Neuron (in vitro differentiated cells): Measurements from ENCODE around the gene SFXN2.

Source experiments
- H2AFZ ChIP-seq: one replicate; pipeline ENCODE4 v1.6.1; 2013; ENCODE audit warnings: low read depth, mild to moderate bottlenecking, inconsistent platforms, low read length, moderate library complexity
- H3K27me3 ChIP-seq: one replicate; pipeline ENCODE4 v1.6.1; 2013; ENCODE audit warnings: low read length; ENCODE audit not compliant: insufficient read depth
- H3K36me3 ChIP-seq: one replicate; pipeline ENCODE4 v1.6.1; 2013; ENCODE audit warnings: low read length; ENCODE audit not compliant: insufficient read depth
- H3K4me1 ChIP-seq: one replicate; pipeline ENCODE4 v1.6.1; 2013; ENCODE audit warnings: low read length; ENCODE audit not compliant: insufficient read depth
- H3K4me3 ChIP-seq: 2 replicates; pipeline ENCODE4 v1.5.1; 2013; ENCODE audit warnings: mild to moderate bottlenecking, low read length, moderate library complexity
- H3K9me3 ChIP-seq: one replicate; pipeline ENCODE4 v1.6.1; 2013; ENCODE audit warnings: low read length

Gene SFXN2

GRCh38 chr10:102696736-102697135 lies 17.7 kb upstream of the SFXN2 start:
- Histone ChIP-seq H3K9me3 (peaks cover 2% of the 10 kb centered on the region), H2AFZ (no peak overlapping the region), H3K27me3 (no peaks in the 10 kb centered on the region), H3K36me3 (peaks cover 40% of the 10 kb centered on the region), H3K4me3 (no peak overlapping the region), H3K4me1 (no peaks in the 10 kb centered on the region)

GRCh38 chr10:102698894-102699293 lies 15.5 kb upstream of the SFXN2 start:
- Histone ChIP-seq H3K4me3 (no peak overlapping the region), H3K4me1 (no peaks in the 10 kb centered on the region), H3K27me3 (no peaks in the 10 kb centered on the region), H3K36me3 (peaks cover 42% of the 10 kb centered on the region), H2AFZ (no peak overlapping the region), H3K9me3 (peaks cover 2% of the 10 kb centered on the region)

GRCh38 chr10:102701272-102701671 lies 13.2 kb upstream of the SFXN2 start:
- Histone ChIP-seq H2AFZ (no peak overlapping the region), H3K27me3 (no peaks in the 10 kb centered on the region), H3K4me1 (no peaks in the 10 kb centered on the region), H3K36me3 (peaks cover 39% of the 10 kb centered on the region), H3K9me3 (peaks cover 2% of the 10 kb centered on the region), H3K4me3 (no peak overlapping the region)

GRCh38 chr10:102701796-102702195 lies 12.6 kb upstream of the SFXN2 start:
- no peaks in the 10 kb centered on the region for H3K4me1 ChIP-seq
- H3K9me3 ChIP-seq, result peaks cover under 1% of the 10 kb centered on the region
- H3K27me3 ChIP-seq, result no peaks in the 10 kb centered on the region
- H3K36me3 ChIP-seq, result peaks cover 35% of the 10 kb centered on the region
- no peak overlapping the region for H2AFZ ChIP-seq
- no peak overlapping the region for H3K4me3 ChIP-seq

- Histone ChIP-seq H3K4me1 (peaks cover 5% of the 10 kb centered on the region), H3K4me3 (no peak overlapping the region), H3K27me3 (no peaks in the 10 kb centered on the region), H3K9me3 (no peaks in the 10 kb centered on the region), H3K36me3 (peaks cover 29% of the 10 kb centered on the region), H2AFZ (no peak overlapping the region)
Observed at GRCh38 chr10:102702742-102703141, 11.7 kb upstream of the SFXN2 start.

GRCh38 chr10:102704915-102705314 lies 9.5 kb upstream of the SFXN2 start:
- Histone ChIP-seq H2AFZ (no peak overlapping the region), H3K27me3 (no peaks in the 10 kb centered on the region), H3K36me3 (peaks cover 12% of the 10 kb centered on the region), H3K4me3 (no peak overlapping the region), H3K4me1 (peaks cover 7% of the 10 kb centered on the region), H3K9me3 (no peaks in the 10 kb centered on the region)

- Histone ChIP-seq H2AFZ (no peak overlapping the region), H3K4me1 (peaks cover 8% of the 10 kb centered on the region), H3K36me3 (peaks cover 12% of the 10 kb centered on the region), H3K9me3 (no peaks in the 10 kb centered on the region), H3K4me3 (no peak overlapping the region), H3K27me3 (no peaks in the 10 kb centered on the region)
Observed at GRCh38 chr10:102705531-102705930, 8.9 kb upstream of the SFXN2 start.

GRCh38 chr10:102710609-102711008 lies 3.8 kb upstream of the SFXN2 start:
- Histone ChIP-seq H3K9me3 (no peaks in the 10 kb centered on the region), H3K4me3 (no peak overlapping the region), H3K4me1 (peaks cover 32% of the 10 kb centered on the region), H2AFZ (no peak overlapping the region), H3K36me3 (no peaks in the 10 kb centered on the region), H3K27me3 (no peaks in the 10 kb centered on the region)

- Histone ChIP-seq H3K27me3 (no peaks in the 10 kb centered on the region), H2AFZ (no peak overlapping the region), H3K4me1 (peaks cover 32% of the 10 kb centered on the region), H3K36me3 (peaks cover 3% of the 10 kb centered on the region), H3K9me3 (no peaks in the 10 kb centered on the region), H3K4me3 (peak overlapping the region; percentile 94)
Observed at GRCh38 chr10:102712089-102712488, 2.3 kb upstream of the SFXN2 start.

- Histone ChIP-seq H3K36me3 (peaks cover 10% of the 10 kb centered on the region), H3K27me3 (no peaks in the 10 kb centered on the region), H3K4me1 (peaks cover 32% of the 10 kb centered on the region), H3K4me3 (peak overlapping the region; percentile 94), H2AFZ (peak overlapping the region; percentile 2), H3K9me3 (no peaks in the 10 kb centered on the region)
Observed at GRCh38 chr10:102712843-102713538, 1.4 kb upstream of the SFXN2 start.

- peak overlapping the region; percentile 2 for H2AFZ ChIP-seq
- H3K4me3 ChIP-seq, result peak overlapping the region; percentile 94
- peaks cover 14% of the 10 kb centered on the region for H3K36me3 ChIP-seq
- peaks cover 37% of the 10 kb centered on the region for H3K4me1 ChIP-seq
- H3K27me3 ChIP-seq, result no peaks in the 10 kb centered on the region
- H3K9me3 ChIP-seq, result no peaks in the 10 kb centered on the region
Observed at GRCh38 chr10:102713539-102713813, 960 bp upstream of the SFXN2 start.

GRCh38 chr10:102713814-102714620 lies 419 bp upstream of the SFXN2 start, which contains the start of gene ARL3:
Gene ARL3 (minus strand): TSS chr10:102714397. CDS start chr10:102714275, 122 bp downstream.
- Histone ChIP-seq H3K4me1 (peaks cover 39% of the 10 kb centered on the region), H3K4me3 (peak within 1 kb of the TSS; percentile 94), H3K9me3 (no peaks in the 10 kb centered on the region), H3K27me3 (no peaks in the 10 kb centered on the region), H3K36me3 (peaks cover 14% of the 10 kb centered on the region), H2AFZ (peak within 1 kb of the TSS; percentile 77)

GRCh38 chr10:102715880-102716279 lies 1.4 kb downstream of the SFXN2 start:
- Histone ChIP-seq H3K27me3 (no peaks in the 10 kb centered on the region), H3K4me3 (peak overlapping the region; percentile 12), H3K4me1 (peaks cover 34% of the 10 kb centered on the region), H2AFZ (no peak overlapping the region), H3K9me3 (no peaks in the 10 kb centered on the region), H3K36me3 (peaks cover 14% of the 10 kb centered on the region)
